Fibroblast of villous mesenchyme (primary cell): ENCODE data around the gene JPT2. TPM values are rescaled to one million over a fixed set of nuclear protein-coding genes. Genes with fewer than 3 reads are reported as not detected.

Source experiments
- DNase-seq: peaks from one replicate; pipeline ENCODE4 v3.0.0-alpha.2; 2010; ENCODE audit warnings: low read depth
- H3K4me3 ChIP-seq: 2 replicates; pipeline ENCODE4 v1.5.1; 2011; ENCODE audit warnings: low read depth, mild to moderate bottlenecking, low read length
- total RNA-seq: library from RNA; depleted of rRNA; stranded (reverse); fragments of >200 nt; gene quantifications from 2 replicates; pipeline ENCODE4 v1.2.3, GENCODE V29; 2012
- TF ChIP-seq, protein P1 (sequence below): IDR thresholded peaks from 2 replicates; pipeline ENCODE4 v1.5.1; 2012; ENCODE audit warnings: low read depth, mild to moderate bottlenecking, low read length; ENCODE audit not compliant: insufficient read depth

The JPT2 gene
- total RNA-seq, 1 donor = 61.7 TPM

DNA sequence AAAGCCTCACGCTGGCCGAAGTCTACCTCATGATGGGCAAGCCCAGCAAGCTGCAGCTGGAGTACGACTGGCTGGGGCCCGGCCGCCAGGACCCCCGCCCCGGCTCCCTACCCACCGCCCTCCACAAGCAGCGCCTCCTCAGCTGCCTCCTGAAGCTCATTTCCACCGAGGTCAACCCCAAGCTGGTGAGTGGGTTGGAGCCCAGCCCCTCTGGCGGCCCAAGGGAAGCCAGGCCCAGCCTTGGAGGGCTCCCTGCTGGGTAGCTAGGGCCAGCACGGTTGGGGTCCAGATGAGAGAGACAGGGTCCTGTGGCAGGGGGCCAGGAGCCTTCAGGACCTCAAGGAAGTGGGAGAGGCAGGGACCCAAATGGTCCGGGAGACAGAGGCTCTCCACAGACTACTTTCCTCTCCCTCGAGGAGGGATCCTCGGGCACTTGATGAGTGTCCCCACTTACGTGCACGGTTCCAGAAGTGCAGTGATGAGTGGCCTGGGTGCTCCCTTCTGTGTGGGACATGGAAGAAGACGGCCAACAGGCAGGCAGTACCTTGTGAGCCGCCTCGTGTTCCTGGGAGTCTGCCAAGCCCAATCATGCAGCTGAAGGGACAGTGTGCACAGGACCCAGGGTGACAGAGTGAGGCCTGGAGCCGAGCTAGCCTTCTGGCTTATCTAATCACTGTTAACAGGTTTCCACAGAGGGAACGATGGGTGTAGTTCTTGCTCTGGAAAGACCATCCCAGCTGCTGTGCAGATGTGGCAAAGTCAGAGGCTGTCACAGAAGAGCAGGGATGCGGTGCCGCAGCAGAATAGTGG, 21.1 kb upstream of the JPT2 start:
- H3K4me3 ChIP-seq = no peak overlapping the region
- TF ChIP-seq, protein P1, sequence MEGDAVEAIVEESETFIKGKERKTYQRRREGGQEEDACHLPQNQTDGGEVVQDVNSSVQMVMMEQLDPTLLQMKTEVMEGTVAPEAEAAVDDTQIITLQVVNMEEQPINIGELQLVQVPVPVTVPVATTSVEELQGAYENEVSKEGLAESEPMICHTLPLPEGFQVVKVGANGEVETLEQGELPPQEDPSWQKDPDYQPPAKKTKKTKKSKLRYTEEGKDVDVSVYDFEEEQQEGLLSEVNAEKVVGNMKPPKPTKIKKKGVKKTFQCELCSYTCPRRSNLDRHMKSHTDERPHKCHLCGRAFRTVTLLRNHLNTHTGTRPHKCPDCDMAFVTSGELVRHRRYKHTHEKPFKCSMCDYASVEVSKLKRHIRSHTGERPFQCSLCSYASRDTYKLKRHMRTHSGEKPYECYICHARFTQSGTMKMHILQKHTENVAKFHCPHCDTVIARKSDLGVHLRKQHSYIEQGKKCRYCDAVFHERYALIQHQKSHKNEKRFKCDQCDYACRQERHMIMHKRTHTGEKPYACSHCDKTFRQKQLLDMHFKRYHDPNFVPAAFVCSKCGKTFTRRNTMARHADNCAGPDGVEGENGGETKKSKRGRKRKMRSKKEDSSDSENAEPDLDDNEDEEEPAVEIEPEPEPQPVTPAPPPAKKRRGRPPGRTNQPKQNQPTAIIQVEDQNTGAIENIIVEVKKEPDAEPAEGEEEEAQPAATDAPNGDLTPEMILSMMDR = no peak
- no peak for DNase-seq

DNA sequence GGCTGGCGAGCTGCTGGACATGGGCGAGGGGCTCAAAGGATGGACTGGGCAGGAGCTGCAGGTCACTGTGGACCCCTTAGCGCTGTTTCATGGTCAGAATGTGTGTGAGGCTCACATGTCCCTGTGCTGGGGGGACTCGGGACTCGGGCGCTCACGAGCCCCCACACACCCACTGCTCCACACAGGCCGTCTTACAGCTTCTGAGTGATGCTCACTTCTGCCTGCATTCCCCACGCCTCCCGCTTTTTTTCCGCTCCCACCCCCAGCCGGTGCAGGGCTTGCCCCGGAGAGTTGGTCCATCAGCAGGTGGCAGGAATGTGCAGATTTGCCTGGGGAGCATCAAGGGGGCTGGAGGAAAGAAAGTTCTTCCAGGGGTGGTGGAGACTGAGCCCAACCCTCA, 20.2 kb upstream of the JPT2 start:
- H3K4me3 ChIP-seq = no peak overlapping the region
- TF ChIP-seq, protein P1 = no peak
- no peak for DNase-seq

DNA sequence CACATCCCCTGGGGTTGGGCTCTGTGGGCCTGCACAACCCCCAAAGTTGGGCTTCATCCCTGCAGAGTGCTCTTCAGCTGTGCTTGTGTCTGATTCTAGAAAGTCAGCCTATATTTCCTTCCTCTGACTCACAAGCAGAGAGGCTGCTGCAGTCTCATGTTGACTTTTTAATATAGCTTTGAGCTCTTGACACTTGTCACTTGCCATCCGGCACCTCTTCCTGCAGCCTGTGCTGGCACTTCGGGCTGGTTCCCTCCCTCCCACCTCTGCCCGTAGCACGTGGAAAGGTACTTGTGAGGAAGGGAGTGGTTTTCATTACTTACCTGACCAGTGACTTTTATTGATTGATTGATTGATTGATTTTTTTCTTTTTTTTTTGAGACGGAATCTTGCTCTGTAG, 19.0 kb upstream of the JPT2 start:
- no peak for DNase-seq
- H3K4me3 ChIP-seq = no peak overlapping the region
- TF ChIP-seq, protein P1 = no peak

DNA sequence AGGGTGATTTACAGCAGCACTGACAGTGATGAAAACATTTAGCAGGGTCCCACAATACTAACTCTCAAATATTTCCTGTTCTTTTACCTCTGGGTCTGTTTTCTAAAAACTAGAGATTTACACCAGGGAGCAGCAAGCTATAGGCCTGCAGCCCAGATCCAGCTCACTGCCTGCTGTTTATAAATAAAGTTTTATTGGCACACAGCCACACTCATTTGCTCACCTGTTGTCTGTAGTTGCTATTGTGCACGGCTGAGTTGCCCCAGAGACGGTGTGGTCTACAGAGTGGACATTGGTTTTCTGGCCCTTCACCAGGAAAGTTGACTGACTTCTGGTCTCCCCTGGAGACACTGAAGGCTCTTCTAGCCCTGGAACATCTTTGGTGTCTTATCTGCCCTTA, 16.3 kb upstream of the JPT2 start:
- TF ChIP-seq, protein P1 = no peak
- no peak for DNase-seq
- H3K4me3 ChIP-seq = no peak overlapping the region

DNA sequence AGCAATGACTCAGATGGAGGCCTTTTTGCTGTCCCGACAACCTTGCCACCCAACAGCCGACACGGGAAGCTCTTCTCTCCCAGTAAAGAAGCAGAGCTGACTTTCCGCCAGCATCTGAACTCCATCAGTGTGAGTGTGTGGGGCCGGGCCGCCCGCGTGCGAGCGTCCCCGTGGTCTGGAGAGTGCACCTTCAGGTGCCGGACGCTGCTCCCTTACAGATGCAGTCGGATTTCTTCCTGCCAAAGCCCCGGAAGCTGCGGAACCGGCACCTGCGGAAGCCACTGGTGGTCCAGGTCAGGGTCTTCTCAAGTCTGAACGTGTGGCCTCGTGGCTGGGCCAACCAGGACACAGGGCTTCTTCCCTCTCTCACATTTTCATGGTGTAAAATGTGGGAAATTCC, 15.5 kb upstream of the JPT2 start:
- no peak overlapping the region for H3K4me3 ChIP-seq
- DNase-seq = no peak
- TF ChIP-seq, protein P1 = no peak

DNA sequence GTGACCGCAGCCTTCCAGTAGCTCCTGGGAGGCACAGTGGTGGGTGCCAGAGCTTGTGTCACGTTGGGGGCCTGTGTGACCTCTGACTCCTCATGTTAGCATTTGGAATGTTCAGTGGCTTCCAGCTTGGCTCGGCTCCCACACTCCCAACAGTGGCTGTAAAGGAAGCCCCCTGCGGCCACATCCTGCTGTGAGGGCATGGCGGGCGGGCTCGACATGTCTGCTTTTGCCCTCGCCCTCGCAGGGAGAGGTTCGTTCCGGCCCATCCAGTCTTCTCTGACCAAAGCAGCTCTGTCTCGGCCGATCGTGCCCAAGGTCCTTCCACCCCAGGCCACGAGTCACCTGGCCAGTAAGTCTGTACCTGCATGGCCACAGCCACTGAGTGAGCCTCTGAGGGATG, 12.2 kb upstream of the JPT2 start:
- TF ChIP-seq, protein P1 = no peak
- no peak for DNase-seq
- H3K4me3 ChIP-seq = no peak overlapping the region

DNA sequence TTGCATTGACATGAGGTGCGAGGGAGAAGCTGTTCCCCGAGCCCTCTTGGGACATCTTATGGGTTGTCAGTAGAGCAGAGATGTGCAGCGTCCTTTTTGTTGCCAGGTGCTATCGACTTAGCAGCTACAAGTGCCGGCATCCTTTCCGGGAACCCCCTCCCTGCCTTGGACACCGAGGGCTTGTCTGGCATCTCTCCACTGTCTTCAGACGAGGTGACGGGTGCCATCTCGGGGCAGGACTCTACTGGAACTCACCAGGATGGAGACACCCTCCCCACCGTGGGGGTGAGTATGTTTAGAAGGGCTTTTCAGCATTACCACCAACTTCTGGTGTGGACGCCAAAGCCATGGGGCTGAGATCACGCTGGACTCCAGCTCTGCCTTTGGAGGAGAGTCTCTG, 11.8 kb upstream of the JPT2 start:
- TF ChIP-seq, protein P1 = no peak
- H3K4me3 ChIP-seq = no peak overlapping the region
- DNase-seq = no peak
